GM10248 (cell line): ENCODE results near the gene ASS1.

Experiments
- CTCF ChIA-PET: fragments of 300-600 bp; sonication (Branson Sonifier 250); formaldehyde crosslinking; extraction: SDS; loops from one replicate; lab custom pipeline; 2021; ENCODE audit warnings: antibody characterized with exemption; lab: Yijun Ruan, JAX
- POLR2A ChIA-PET: fragments of 350-650 bp; sonication (Branson Sonifier 250); formaldehyde crosslinking; extraction: SDS; loops from one replicate; lab custom pipeline; 2020; ENCODE audit warnings: antibody characterized with exemption; lab: Yijun Ruan, JAX
- DNase-seq: peaks from one replicate; pipeline ENCODE4 v3.0.0; 2012; ENCODE audit errors: extremely low spot score
- TF ChIP-seq, protein P1 (sequence below): IDR thresholded peaks from 2 replicates; pipeline ENCODE4 v1.5.1; 2012; ENCODE audit warnings: mild to moderate bottlenecking, low read depth; ENCODE audit errors: extremely low read depth, missing control alignments, control extremely low read depth

Gene ASS1

DNA sequence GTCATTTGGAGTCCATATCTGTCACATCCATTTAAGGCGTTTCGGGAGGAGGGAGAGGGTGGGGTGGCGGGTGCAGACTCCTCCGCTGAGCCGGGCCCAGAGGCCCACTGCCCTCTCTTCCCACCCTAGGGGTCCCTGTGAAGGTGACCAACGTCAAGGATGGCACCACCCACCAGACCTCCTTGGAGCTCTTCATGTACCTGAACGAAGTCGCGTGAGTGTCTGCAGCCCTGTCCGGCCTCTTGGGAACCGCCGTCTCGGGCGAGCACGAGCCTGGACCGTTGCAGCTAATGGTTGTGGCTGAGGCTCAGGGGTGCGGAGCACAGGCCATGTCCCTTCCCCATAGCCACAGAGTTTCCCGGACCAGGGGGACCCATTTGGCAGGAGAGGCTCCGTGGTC, 34.8 kb downstream of the ASS1 start:
- CTCF ChIA-PET = no interaction called here
- TF ChIP-seq, protein P1, sequence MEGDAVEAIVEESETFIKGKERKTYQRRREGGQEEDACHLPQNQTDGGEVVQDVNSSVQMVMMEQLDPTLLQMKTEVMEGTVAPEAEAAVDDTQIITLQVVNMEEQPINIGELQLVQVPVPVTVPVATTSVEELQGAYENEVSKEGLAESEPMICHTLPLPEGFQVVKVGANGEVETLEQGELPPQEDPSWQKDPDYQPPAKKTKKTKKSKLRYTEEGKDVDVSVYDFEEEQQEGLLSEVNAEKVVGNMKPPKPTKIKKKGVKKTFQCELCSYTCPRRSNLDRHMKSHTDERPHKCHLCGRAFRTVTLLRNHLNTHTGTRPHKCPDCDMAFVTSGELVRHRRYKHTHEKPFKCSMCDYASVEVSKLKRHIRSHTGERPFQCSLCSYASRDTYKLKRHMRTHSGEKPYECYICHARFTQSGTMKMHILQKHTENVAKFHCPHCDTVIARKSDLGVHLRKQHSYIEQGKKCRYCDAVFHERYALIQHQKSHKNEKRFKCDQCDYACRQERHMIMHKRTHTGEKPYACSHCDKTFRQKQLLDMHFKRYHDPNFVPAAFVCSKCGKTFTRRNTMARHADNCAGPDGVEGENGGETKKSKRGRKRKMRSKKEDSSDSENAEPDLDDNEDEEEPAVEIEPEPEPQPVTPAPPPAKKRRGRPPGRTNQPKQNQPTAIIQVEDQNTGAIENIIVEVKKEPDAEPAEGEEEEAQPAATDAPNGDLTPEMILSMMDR = no peak
- DNase-seq = no peak
- POLR2A ChIA-PET = no interaction called here

DNA sequence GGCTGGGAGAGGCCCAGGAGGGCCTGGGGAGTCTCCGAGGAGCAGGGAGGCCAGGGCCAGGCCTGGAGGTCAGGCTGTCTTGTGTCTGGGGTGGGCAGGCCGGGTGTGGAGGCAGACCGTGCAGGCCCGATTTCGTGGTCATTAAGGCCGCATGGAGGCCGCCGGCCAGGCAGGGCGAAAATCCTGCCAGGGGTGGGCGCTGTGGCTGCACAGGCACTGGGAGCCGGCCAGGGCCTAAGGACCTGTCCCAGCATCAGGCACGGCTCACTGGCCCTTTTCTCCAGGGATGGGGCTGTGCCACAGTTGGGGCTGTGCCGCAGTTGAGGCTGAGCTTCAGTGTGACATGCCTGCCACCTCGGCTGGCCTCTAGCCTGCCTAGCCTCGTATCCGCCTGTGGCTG, 35.9 kb downstream of the ASS1 start:
- TF ChIP-seq, protein P1 = no peak
- ChIA-PET CTCF (no interaction called here), POLR2A (no interaction called here)
- DNase-seq = no peak

DNA sequence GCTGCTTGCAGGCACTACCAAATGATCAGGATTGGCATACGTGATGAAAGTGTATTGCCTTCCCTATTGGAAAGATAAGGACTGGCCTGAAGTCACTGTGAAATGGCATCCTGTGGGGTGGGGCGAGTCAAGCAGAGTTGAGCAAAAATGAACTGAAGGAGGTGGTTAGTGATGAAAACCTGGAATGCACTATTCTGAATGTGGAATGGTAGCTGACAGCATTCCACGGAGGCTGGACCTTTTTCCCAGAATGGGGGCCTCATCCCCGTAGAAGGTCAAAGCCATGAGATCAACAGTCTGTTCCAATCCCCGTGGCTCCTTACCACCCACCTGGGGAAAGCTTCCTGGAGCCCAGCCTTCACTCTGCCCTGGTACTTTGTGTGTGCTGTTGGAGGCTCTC, 37.7 kb downstream of the ASS1 start:
- ChIA-PET CTCF (interaction anchor here (0.9 to 1.1 kb wide), 2 partner anchors 22 to 200 kb away, joined by 3 to 4 read pairs; no protein-coding TSS in a partner anchor), POLR2A (no interaction called here)
- TF ChIP-seq, protein P1 = no peak
- no peak for DNase-seq

DNA sequence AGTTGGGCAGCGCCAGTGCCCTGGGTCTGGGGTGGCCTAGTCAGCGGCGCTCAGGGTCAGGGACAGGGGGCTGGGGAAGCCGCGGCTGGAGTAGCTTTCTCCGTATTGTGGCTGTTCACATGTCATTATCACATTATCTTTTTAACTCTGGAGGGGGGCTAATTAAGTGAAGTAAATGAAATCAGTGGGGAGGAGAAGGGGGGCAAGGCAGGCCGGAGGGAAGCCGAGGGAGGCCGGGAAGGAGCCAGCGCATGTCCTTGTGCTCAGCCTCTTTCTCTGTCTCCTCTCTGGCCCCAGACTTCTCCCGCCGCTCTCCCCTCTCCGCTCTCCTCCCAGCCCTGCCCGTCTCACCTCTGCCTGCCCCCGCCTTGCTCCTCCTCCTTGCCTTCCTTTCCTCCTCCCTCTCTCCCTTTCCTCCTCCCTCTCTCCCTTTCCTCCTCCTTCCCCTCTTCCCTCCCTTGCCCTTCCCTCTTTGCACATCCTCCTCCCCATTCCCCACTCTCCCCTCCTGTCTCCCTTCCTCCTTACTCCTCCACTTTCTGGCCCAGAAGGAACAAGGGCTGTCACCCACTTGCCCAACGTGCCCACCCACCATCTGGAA, 38.7 kb downstream of the ASS1 start:
- CTCF ChIA-PET = interaction anchor here (1.2 kb wide), 1 partner anchor 16 kb away, joined by 3 read pairs; no protein-coding TSS in a partner anchor
- TF ChIP-seq, protein P1 = no peak
- DNase-seq = no peak
- POLR2A ChIA-PET = no interaction called here

DNA sequence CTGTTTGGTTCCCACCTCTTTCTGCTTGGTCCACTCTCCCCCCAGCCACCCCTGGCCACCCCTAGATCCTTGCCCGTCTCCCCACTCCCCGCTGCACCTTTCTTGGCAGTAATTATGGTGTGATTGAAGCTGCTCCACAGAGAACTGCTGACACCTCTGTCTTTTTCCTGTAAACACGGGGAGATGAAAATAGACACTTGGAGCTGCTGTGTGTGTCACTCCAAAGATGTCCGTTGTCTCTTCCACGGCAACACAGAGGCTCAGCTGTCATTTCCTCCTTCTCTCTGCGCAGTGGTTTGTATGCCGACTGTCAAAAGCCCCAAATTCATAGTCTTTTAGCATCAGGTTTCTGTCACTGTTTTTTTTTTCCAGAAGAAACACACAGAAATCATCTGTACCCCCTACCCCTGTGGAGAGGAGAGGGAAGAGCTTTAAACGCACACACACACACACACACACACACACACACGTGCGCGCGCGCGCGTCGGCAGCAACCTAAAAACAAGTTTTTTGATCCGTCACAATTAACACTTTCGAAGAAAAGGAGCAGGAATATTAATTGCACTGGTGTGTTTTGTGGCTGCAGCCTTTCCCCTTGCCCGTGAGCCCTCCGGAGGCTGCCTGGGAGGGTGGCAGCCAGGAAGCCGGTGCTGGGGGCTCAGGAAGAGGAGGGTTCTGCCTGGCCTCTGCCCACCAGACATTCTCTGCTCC, 39.8 kb downstream of the ASS1 start:
- POLR2A ChIA-PET = no interaction called here
- TF ChIP-seq, protein P1 = no peak
- CTCF ChIA-PET = interaction anchor here (1.2 kb wide), 1 partner anchor 15 kb away, joined by 3 read pairs; no protein-coding TSS in a partner anchor
- DNase-seq = no peak

DNA sequence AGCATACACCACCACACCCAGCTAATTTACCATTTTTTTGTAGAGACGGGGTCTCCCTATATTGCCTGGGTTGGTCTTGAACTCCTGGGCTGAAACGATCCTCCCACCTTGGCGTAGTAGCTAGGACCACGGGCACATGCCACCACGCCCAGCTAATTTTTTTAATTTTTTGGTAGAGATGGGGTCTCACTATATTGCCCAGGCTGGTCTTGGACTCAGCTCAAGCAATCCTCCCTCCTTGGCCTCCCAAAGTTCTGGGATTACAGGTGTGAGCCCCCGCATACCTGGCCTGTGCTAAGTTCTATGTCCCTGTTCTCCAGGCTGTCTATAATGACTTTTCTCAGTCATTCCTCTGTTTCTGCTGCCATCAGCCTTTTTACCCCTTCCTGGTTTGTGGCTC, 41.3 kb downstream of the ASS1 start:
- CTCF ChIA-PET = interaction anchor here (0.9 kb wide), 1 partner anchor 9 kb away, joined by 3 read pairs; no protein-coding TSS in a partner anchor
- DNase-seq = no peak
- POLR2A ChIA-PET = no interaction called here
- TF ChIP-seq, protein P1 = no peak
